Muscle of leg (tissue), 11 donors: ENCODE data around the gene RHCG. TPM values are rescaled to one million over a fixed set of nuclear protein-coding genes. Genes with fewer than 3 reads are reported as not detected.

Experiments used
- DNase-seq: peaks from one replicate; pipeline ENCODE4 v3.0.0; 2013
- H3K27ac ChIP-seq: one replicate; pipeline ENCODE4 v1.5.1; 2013; ENCODE audit warnings: mild to moderate bottlenecking, low read length, control low read depth
- H3K27me3 ChIP-seq: one replicate; pipeline ENCODE4 v1.6.1; 2013; ENCODE audit warnings: low read length; ENCODE audit not compliant: control insufficient read depth, insufficient read depth
- H3K36me3 ChIP-seq: one replicate; pipeline ENCODE4 v1.6.1; 2013; ENCODE audit warnings: low read length; ENCODE audit not compliant: control insufficient read depth, insufficient read depth
- H3K4me1 ChIP-seq: one replicate; pipeline ENCODE4 v1.6.1; 2013; ENCODE audit warnings: low read length; ENCODE audit not compliant: control insufficient read depth, insufficient read depth
- H3K4me3 ChIP-seq: one replicate; pipeline ENCODE4 v1.5.1; 2013; ENCODE audit warnings: low read length, control low read depth
- H3K9me3 ChIP-seq: replicated peaks from 2 replicates; pipeline ENCODE4 v1.6.1; 2013; ENCODE audit warnings: low read depth, low read length; ENCODE audit not compliant: control insufficient read depth
- WGBS: methylation state at CpG from one replicate; pipeline ENCODE4 v1.1.5; 2013; ENCODE audit warnings: missing lambda C conversion rate; ENCODE audit not compliant: insufficient coverage; 5-methylcytosine and 5-hydroxymethylcytosine counted together
- polyA plus RNA-seq, 8 donors: library from polyadenylated mRNA; unstranded; fragments of 120-200 nt; gene quantifications; one replicate each; pipeline versions ENCODE4 v1.2.1 to v1.2.3, GENCODE V29; 2013; ENCODE audit warnings: inconsistent platforms in 1 of 8, low replicate concordance in 1 of 8; ENCODE audit not compliant: insufficient read length in 8 of 8, insufficient read depth in 1 of 8
- total RNA-seq: library from RNA; stranded (reverse); fragments of 120-200 nt; gene quantifications from one replicate; pipeline ENCODE4 v1.2.4, GENCODE V29; 2013

The RHCG gene
- total and polyA plus RNA-seq, 9 donors: 0.18 to 0.93 TPM; not detected in 7

- DNase-seq: no peak
- Histone ChIP-seq H3K27me3 (peaks cover 3% of the 10 kb centered on the region), H3K27ac (no peak overlapping the region), H3K9me3 (no peaks in the 10 kb centered on the region), H3K36me3 (no peaks in the 10 kb centered on the region), H3K4me3 (no peak overlapping the region), H3K4me1 (no peaks in the 10 kb centered on the region)
- 71% methylated on average over 1 of the region's 4 CpGs for WGBS
These were observed 7.8 kb upstream of the RHCG start for GRCh38 chr15:89504166-89504565.

GRCh38 chr15:89502867-89503595, 6.6 kb upstream of the RHCG start:
- DNase-seq: no peak
- no peak overlapping the region for H3K4me3 ChIP-seq
- WGBS: 82% methylated on average over 4 of the region's 7 CpGs
- no peaks in the 10 kb centered on the region for H3K4me1 ChIP-seq
- H3K9me3 ChIP-seq: no peaks in the 10 kb centered on the region
- no peak overlapping the region for H3K27ac ChIP-seq
- H3K27me3 ChIP-seq: peaks cover 11% of the 10 kb centered on the region
- no peaks in the 10 kb centered on the region for H3K36me3 ChIP-seq

GRCh38 chr15:89501646-89502045, 5.3 kb upstream of the RHCG start:
- WGBS: 82% methylated on average over 3 of the region's 5 CpGs
- no peak for DNase-seq
- H3K27me3 ChIP-seq: peaks cover 20% of the 10 kb centered on the region
- no peak overlapping the region for H3K4me3 ChIP-seq
- no peaks in the 10 kb centered on the region for H3K4me1 ChIP-seq
- H3K36me3 ChIP-seq: no peaks in the 10 kb centered on the region
- H3K9me3 ChIP-seq: no peaks in the 10 kb centered on the region
- no peak overlapping the region for H3K27ac ChIP-seq

- WGBS: 72% methylated on average over 9 of the region's 10 CpGs
- Histone ChIP-seq H3K27me3 (peaks cover 30% of the 10 kb centered on the region), H3K9me3 (no peaks in the 10 kb centered on the region), H3K27ac (no peak overlapping the region), H3K4me1 (peaks cover 4% of the 10 kb centered on the region), H3K36me3 (no peaks in the 10 kb centered on the region), H3K4me3 (no peak overlapping the region)
- DNase-seq: no peak
These were observed 4.3 kb upstream of the RHCG start for GRCh38 chr15:89500397-89501270.

GRCh38 chr15:89499156-89499555, 2.8 kb upstream of the RHCG start:
- WGBS: 82% methylated on average over 4 of the region's 8 CpGs
- no peaks in the 10 kb centered on the region for H3K36me3 ChIP-seq
- DNase-seq: no peak
- peaks cover 44% of the 10 kb centered on the region for H3K27me3 ChIP-seq
- no peaks in the 10 kb centered on the region for H3K9me3 ChIP-seq
- H3K27ac ChIP-seq: no peak overlapping the region
- H3K4me1 ChIP-seq: peaks cover 4% of the 10 kb centered on the region
- no peak overlapping the region for H3K4me3 ChIP-seq

- Histone ChIP-seq H3K4me1 (peaks cover 4% of the 10 kb centered on the region), H3K27ac (no peak overlapping the region), H3K27me3 (peaks cover 48% of the 10 kb centered on the region), H3K4me3 (no peak overlapping the region), H3K9me3 (no peaks in the 10 kb centered on the region), H3K36me3 (no peaks in the 10 kb centered on the region)
- no peak for DNase-seq
- no CpG with 5 or more reads among the region's 2 CpGs for WGBS
These were observed 2.2 kb upstream of the RHCG start for GRCh38 chr15:89498574-89498906.

GRCh38 chr15:89497231-89497630, 848 bp upstream of the RHCG start:
- Histone ChIP-seq H3K27ac (no peak overlapping the region), H3K4me3 (no peak overlapping the region), H3K27me3 (peaks cover 53% of the 10 kb centered on the region), H3K9me3 (no peaks in the 10 kb centered on the region), H3K4me1 (peaks cover 4% of the 10 kb centered on the region), H3K36me3 (no peaks in the 10 kb centered on the region)
- no peak for DNase-seq
- no CpG with 5 or more reads among the region's 1 CpG for WGBS

- H3K27me3 ChIP-seq: peaks cover 57% of the 10 kb centered on the region
- H3K27ac ChIP-seq: no peak overlapping the region
- H3K9me3 ChIP-seq: no peaks in the 10 kb centered on the region
- no peak for DNase-seq
- peaks cover 4% of the 10 kb centered on the region for H3K4me1 ChIP-seq
- H3K36me3 ChIP-seq: no peaks in the 10 kb centered on the region
- H3K4me3 ChIP-seq: no peak overlapping the region
- 61% methylated on average over 7 of the region's 10 CpGs for WGBS
These were observed 691 bp downstream of the RHCG start for GRCh38 chr15:89495638-89496145.

- H3K27ac ChIP-seq: no peak overlapping the region
- no peak for DNase-seq
- peaks cover 59% of the 10 kb centered on the region for H3K27me3 ChIP-seq
- H3K9me3 ChIP-seq: no peaks in the 10 kb centered on the region
- no peaks in the 10 kb centered on the region for H3K36me3 ChIP-seq
- H3K4me1 ChIP-seq: peaks cover 4% of the 10 kb centered on the region
- 83% methylated on average over 6 of the region's 7 CpGs for WGBS
- H3K4me3 ChIP-seq: no peak overlapping the region
These were observed 1.3 kb downstream of the RHCG start for GRCh38 chr15:89494941-89495637.

GRCh38 chr15:89494031-89494430, 2.4 kb downstream of the RHCG start:
- Histone ChIP-seq H3K4me3 (no peak overlapping the region), H3K27ac (no peak overlapping the region), H3K36me3 (no peaks in the 10 kb centered on the region), H3K27me3 (peaks cover 63% of the 10 kb centered on the region), H3K4me1 (peaks cover 4% of the 10 kb centered on the region), H3K9me3 (no peaks in the 10 kb centered on the region)
- no peak for DNase-seq
- WGBS: 58% methylated on average over 3 of the region's 3 CpGs
